PC-9 (cell line): ENCODE measurements around the gene MTOR.

ENCODE experiments used
- EZH2 ChIP-seq: fragments of 200-600 bp; sonication (generic); IDR thresholded peaks from 2 replicates; pipeline ENCODE4 v1.8.0; 2017; ENCODE audit warnings: antibody characterized with exemption, low read depth
- TF ChIP-seq, protein P1 (sequence below): fragments of 200-600 bp; sonication (generic); conservative IDR thresholded peaks from 2 replicates; pipeline ENCODE4 v1.6.1; 2017; ENCODE audit warnings: mixed run types, antibody characterized with exemption, mild to moderate bottlenecking, moderate library complexity

DNA sequence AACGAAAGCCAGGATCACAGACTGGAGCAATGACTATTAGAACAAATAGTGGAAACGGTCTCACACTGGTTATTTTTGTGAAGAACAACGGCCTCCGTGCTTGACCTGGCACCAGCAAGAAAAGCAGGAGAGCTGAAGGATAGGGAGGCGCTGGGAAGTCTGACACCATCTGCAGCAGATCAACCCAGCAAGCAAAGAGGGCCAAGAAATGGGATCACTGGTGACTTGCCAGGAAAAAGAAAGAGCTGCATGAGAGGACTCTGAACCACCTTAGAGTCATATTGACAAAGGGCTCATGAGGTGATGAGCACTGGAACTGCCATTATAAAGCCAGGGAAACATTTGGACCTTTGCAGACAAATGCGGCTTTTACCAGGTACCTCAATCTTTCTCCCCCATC, 25.0 kb downstream of the MTOR start:
- TF ChIP-seq, protein P1, sequence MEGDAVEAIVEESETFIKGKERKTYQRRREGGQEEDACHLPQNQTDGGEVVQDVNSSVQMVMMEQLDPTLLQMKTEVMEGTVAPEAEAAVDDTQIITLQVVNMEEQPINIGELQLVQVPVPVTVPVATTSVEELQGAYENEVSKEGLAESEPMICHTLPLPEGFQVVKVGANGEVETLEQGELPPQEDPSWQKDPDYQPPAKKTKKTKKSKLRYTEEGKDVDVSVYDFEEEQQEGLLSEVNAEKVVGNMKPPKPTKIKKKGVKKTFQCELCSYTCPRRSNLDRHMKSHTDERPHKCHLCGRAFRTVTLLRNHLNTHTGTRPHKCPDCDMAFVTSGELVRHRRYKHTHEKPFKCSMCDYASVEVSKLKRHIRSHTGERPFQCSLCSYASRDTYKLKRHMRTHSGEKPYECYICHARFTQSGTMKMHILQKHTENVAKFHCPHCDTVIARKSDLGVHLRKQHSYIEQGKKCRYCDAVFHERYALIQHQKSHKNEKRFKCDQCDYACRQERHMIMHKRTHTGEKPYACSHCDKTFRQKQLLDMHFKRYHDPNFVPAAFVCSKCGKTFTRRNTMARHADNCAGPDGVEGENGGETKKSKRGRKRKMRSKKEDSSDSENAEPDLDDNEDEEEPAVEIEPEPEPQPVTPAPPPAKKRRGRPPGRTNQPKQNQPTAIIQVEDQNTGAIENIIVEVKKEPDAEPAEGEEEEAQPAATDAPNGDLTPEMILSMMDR, result no peak
- no peak for TF ChIP-seq EZH2
